Smooth muscle cell of bladder (primary cell): ENCODE data around the gene EPHB6. TPM values are rescaled to one million over a fixed set of nuclear protein-coding genes. Genes with fewer than 3 reads are reported as not detected.

Experiments used
- total RNA-seq: library from RNA; depleted of rRNA; stranded (reverse); fragments of >200 nt; gene quantifications from 2 replicates; pipeline ENCODE4 v1.2.3, GENCODE V29; 2014

EPHB6 gene, protein sequence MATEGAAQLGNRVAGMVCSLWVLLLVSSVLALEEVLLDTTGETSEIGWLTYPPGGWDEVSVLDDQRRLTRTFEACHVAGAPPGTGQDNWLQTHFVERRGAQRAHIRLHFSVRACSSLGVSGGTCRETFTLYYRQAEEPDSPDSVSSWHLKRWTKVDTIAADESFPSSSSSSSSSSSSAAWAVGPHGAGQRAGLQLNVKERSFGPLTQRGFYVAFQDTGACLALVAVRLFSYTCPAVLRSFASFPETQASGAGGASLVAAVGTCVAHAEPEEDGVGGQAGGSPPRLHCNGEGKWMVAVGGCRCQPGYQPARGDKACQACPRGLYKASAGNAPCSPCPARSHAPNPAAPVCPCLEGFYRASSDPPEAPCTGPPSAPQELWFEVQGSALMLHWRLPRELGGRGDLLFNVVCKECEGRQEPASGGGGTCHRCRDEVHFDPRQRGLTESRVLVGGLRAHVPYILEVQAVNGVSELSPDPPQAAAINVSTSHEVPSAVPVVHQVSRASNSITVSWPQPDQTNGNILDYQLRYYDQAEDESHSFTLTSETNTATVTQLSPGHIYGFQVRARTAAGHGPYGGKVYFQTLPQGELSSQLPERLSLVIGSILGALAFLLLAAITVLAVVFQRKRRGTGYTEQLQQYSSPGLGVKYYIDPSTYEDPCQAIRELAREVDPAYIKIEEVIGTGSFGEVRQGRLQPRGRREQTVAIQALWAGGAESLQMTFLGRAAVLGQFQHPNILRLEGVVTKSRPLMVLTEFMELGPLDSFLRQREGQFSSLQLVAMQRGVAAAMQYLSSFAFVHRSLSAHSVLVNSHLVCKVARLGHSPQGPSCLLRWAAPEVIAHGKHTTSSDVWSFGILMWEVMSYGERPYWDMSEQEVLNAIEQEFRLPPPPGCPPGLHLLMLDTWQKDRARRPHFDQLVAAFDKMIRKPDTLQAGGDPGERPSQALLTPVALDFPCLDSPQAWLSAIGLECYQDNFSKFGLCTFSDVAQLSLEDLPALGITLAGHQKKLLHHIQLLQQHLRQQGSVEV
- 0.65 and 2.6 TPM in 2 replicates for total RNA-seq

DNA sequence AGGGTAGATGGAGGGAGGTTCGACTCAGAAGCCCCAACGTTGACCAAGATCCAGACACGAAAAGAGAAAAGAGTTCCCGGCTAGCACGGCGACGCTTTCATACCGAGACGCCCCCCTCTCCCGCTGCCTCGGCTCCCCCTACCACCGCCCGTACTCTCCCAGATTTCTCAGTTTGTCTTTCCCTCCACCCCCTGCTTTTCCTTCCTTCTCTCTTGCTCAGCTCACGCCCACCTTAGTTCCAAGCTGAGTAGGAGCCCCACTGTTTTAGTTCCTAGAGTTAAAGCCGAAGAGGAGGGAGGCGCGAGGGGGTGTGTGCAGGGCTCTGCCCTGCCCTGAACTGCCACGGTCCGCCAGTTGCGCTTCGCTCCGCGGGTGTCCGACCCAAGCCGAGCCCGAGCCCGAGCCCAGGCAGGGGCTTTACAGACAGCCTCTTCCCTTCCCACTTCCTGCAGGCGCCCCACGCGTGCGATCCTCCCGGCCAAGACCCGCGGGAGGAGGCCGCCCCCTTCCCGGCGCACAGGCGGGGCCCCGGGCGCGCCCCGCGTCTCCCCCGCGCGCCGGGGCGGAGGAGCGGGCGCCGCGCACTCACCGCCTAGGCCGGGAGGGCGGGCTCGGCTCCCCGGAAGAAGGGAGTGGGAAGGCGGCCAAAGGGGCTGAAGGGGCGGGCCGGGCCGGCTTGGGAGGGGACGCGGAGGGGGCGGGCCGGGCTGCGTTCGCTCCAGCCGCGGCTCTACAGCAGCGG lies at the start of gene EPHB6:
Gene EPHB6, plus strand, starts transcription at position 705 of the 742 bp plus-strand sequence. CDS start 8,152 bp downstream, outside the sequence.

DNA sequence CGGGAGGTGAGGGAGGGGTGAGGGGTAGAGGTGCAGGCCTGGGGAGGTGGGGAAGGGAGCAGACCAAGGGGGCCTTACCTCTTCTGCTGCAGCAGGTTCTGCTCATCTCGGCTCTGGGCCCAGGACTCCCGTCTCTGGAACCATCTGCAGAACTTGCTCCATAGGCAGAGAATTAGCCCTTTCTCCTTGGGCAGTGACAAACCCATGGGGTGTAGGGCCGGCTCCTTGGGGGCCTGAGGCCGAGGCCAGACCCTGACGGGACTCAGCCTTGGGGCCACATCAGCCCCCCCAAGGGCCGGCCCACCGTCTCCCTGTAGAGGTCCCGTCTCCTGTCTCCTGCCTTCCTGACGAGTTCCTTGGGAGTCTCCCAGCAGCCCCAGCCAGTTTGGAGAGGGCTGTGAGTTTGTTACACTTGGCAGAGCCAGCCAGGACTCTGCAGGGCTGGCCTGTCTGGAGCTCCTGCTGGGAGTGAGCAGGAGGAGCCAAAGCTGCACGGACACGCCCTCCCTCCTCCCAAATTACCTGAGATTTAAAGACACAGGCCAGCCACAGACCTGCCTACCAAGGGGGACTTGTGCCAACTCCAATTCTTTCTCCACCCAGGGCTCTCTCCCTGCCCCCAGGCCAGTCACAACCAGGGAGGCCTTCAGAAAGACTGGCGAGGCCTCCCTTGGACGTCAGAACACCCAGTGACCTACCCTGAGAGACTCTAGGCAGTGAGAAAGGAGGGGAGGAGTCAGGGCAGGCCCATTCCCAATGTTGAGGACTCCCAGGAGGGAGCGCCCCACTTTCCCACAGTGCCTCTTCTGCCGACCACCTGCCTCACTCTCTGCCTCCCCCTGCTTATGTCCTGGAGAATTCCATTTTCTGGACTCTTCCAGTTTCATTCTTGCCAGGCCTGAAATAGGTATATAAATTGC lies 30.7 kb downstream of the EPHB6 start, which contains the start of gene TRPV6:
Gene TRPV6, minus strand, starts transcription at position 435 of the 920 bp plus-strand sequence.

Other genes with a start within 250 kb of the EPHB6 start
- not detected in 2 replicates for gene PRSS1, start 105.6 kb upstream of the EPHB6 start, total RNA-seq
- not detected in 2 replicates for gene PRSS2, start 84.1 kb upstream of the EPHB6 start, total RNA-seq
- gene TRPV6, start 30.7 kb downstream of the EPHB6 start, total RNA-seq, result not detected in 2 replicates
- not detected in 2 replicates for gene TRPV5, start 78.7 kb downstream of the EPHB6 start, total RNA-seq
- not detected in 2 replicates for gene LLCFC1, start 84.4 kb downstream of the EPHB6 start, total RNA-seq
- 0.28 TPM in 1 of 2 replicates, not detected in the other for gene KEL, start 107.3 kb downstream of the EPHB6 start, total RNA-seq
- gene OR9A2, start 172.1 kb downstream of the EPHB6 start, total RNA-seq, result not detected in 2 replicates
- not detected in 2 replicates for gene OR6V1, start 197.3 kb downstream of the EPHB6 start, total RNA-seq